ENCODE results near the gene TCEAL3. TPM values are rescaled to one million over a fixed set of nuclear protein-coding genes. Genes with fewer than 3 reads are reported as not detected.

Gene TCEAL3
- total RNA-seq (2021; fragmentation: NEBNext Ultra II Directional; extraction: Animal tissue kit (Norgen Biotek cat#: 25700)) (12.0 and 12.9 TPM in 2 replicates), polyA plus RNA-seq (2011; rRNA removed) (3.5 and 4.4 TPM in 2 replicates), polyA minus RNA-seq (2011; rRNA and poly(A)+ RNA removed) (0.46 and 1.1 TPM in 2 replicates)
- 9.6 TPM for polyA plus RNA-seq (2011; cell fraction: cytosol; rRNA removed)
- 1.9 TPM for polyA plus RNA-seq (2011; cell fraction: nucleus; rRNA removed)
- 19.2 to 29.2 TPM (median 26.0 TPM) in 4 replicates for polyA plus RNA-seq (2012, experiment 1 of 2)
- polyA plus RNA-seq (2012, experiment 2 of 2) = 9.1 TPM
- polyA plus RNA-seq (2013, experiment 1 of 2) = 17.9 TPM
- polyA plus RNA-seq (2013, experiment 2 of 2) = 17.6 TPM
- polyA minus RNA-seq (2011; cell fraction: cytosol; rRNA and poly(A)+ RNA removed) = 3.5 TPM
- polyA minus RNA-seq (2011; cell fraction: nucleus; rRNA and poly(A)+ RNA removed) = 1.4 TPM
- long read RNA-seq, experiment 1, partial matches to known transcripts = 7 of 7 reads
- long read RNA-seq, experiment 1, other reads (novel, unspliced or antisense) = 0 of 7 reads
- long read RNA-seq, experiment 2, transcript TCEAL3-201 (3 exons, 1,124 nt) = minor isoform, 5 of 41 reads
- long read RNA-seq, experiment 2, transcript TCEAL3-202 (3 exons, 1,113 nt) = major isoform, 21 of 41 reads
- long read RNA-seq, experiment 2, partial matches to known transcripts = 10 of 41 reads
- long read RNA-seq, experiment 2, other reads (novel, unspliced or antisense) = 5 of 41 reads

- Histone ChIP-seq H2BK20ac (ENCODE audit: low read length) (no peak within 1 kb of the TSS), H3K14ac (ENCODE audit: insufficient read length) (no peak within 1 kb of the TSS), H3K36me3 (ENCODE audit: control insufficient read depth in 2 of 4, insufficient read depth in 4 of 4, low read length in 3 of 4) (no peaks in the 10 kb centered on the region; a peak in 1 of 8 replicates), H2AK5ac (ENCODE audit: low read depth, low read length) (no peak within 1 kb of the TSS), H3K23ac (ENCODE audit: insufficient read length) (no peak within 1 kb of the TSS), H3K18ac (ENCODE audit: extremely low read depth, low read length) (no peak within 1 kb of the TSS), H4K5ac (ENCODE audit: insufficient read length, low read depth, low read length) (no peak within 1 kb of the TSS), H3K79me2 (ENCODE audit: control insufficient read depth in 1 of 2, insufficient read depth in 2 of 2, low read length in 2 of 2) (no peaks in the 10 kb centered on the region), H2AFZ (ENCODE audit: low read length) (no peak within 1 kb of the TSS; the same call in 1 of the 2 replicates), H3K9ac (replicated peaks in 1 of 4; ENCODE audit: extremely low read depth in 1 of 4, low read depth in 3 of 4, low read length in 3 of 4) (peak within 1 kb of the TSS in 3 of 4 experiments; percentile 37 to 66 (median 48); a peak in 5 of 7 replicates), H3K56ac (replicated peaks; ENCODE audit: insufficient read length, low read depth, low read length) (no peak within 1 kb of the TSS), H4K8ac (ENCODE audit: extremely low read depth, insufficient read depth, low read length) (no peak within 1 kb of the TSS), H4K20me1 (replicated peaks in 1 of 2; ENCODE audit: control insufficient read depth in 1 of 2, insufficient read depth in 2 of 2, low read length in 2 of 2) (no peaks in the 10 kb centered on the region), H3K4me3 (ENCODE audit: extremely low read depth in 1 of 4, insufficient read depth in 2 of 4, low read depth in 3 of 4, low read length in 4 of 4) (peak within 1 kb of the TSS; percentile 51 to 73 (median 64)), H4K91ac (replicated peaks; ENCODE audit: insufficient read length, low read length) (no peak within 1 kb of the TSS), H2BK12ac (ENCODE audit: low read depth, low read length) (no peak within 1 kb of the TSS), H3K4me1 (replicated peaks in 1 of 4; ENCODE audit: control insufficient read depth in 3 of 4, insufficient read depth in 4 of 4, low read length in 3 of 4) (peaks cover 0 to 3% (median 0%) of the 10 kb centered on the region in 4 experiments; a peak in 2 of 7 replicates), H3K79me1 (ENCODE audit: low read depth, low read length) (no peaks in the 10 kb centered on the region), H3K27me3 (replicated peaks in 1 of 4; ENCODE audit: control insufficient read depth in 3 of 4, extremely low read depth in 1 of 4, insufficient read depth in 3 of 4, low read length in 3 of 4) (no peaks in the 10 kb centered on the region), H3K4me2 (ENCODE audit: insufficient read depth in 1 of 2, low read depth in 2 of 2, low read length in 2 of 2) (peak within 1 kb of the TSS; percentile 71 to 72), H2BK15ac (ENCODE audit: low read length) (no peak within 1 kb of the TSS), H3K9me3 (ENCODE audit: insufficient read depth in 2 of 2, low read depth in 1 of 2, low read length in 1 of 2) (no peaks in the 10 kb centered on the region), H3K27ac (ENCODE audit: low read depth, low read length) (no peak within 1 kb of the TSS; the same call in 1 of the 2 replicates), H2BK5ac (ENCODE audit: low read depth, low read length) (no peak within 1 kb of the TSS), H3K4ac (replicated peaks; ENCODE audit: insufficient read length, low read depth, low read length) (no peak within 1 kb of the TSS), H2BK120ac (replicated peaks; ENCODE audit: low read depth, low read length) (no peak within 1 kb of the TSS), H3K23me2 (ENCODE audit: low read depth, low read length) (peaks cover 5% of the 10 kb centered on the region; the same call in 1 of the 2 replicates)
- 3% methylated on average over 23 of the region's 59 CpGs; no CpG with 5 or more reads in 1 of the 2 experiments for WGBS, 2 experiments (ENCODE audit: extremely low coverage in 1 of 2, insufficient coverage in 1 of 2, insufficient read length in 1 of 2, insufficient replicate concordance in 2 of 2, low coverage in 1 of 2, low lambda C conversion rate in 2 of 2, missing lambda C conversion rate in 1 of 2)
- FAIRE-seq (no peak), DNase-seq (ENCODE audit: low read depth in 1 of 2, low spot score in 2 of 2) (peak in 1 of 2 experiments; percentile 69)
- ChIA-PET POLR2A (ENCODE audit: partially characterized antibody) (interaction anchor here (1.0 to 1.7 kb wide), 3 partner anchors 10 to 78 kb away, joined by 4 to 5 read pairs (median 4); no protein-coding TSS in a partner anchor), CTCF (ENCODE audit: partially characterized antibody) (interaction anchor here (0.7 kb wide), 1 partner anchor 23 kb away, joined by 5 read pairs; no protein-coding TSS in a partner anchor)
- TF ChIP-seq FOSL1 (IDR thresholded peaks at IDR 0.05; ENCODE audit: insufficient read depth, low read depth, low read length) (no peak), PHF8 (conservative IDR thresholded peaks at IDR 0.05; ENCODE audit: low read depth, low read length) (no peak; the same call in 1 of the 2 replicates), USF2 (IDR thresholded peaks at IDR 0.05; ENCODE audit: low read length) (peak; percentile 61; the same call in 1 of the 2 replicates), BRCA1 (IDR thresholded peaks at IDR 0.05; ENCODE audit: low read depth, low read length) (no peak), CREB1 (IDR thresholded peaks at IDR 0.05) (peak; percentile 73), CBX5 (IDR thresholded peaks at IDR 0.05; ENCODE audit: low read depth, low read length) (no peak), SIRT6 (IDR thresholded peaks at IDR 0.05; ENCODE audit: low read length) (no peak)
Observed at GRCh38 chrX:103607364-103608305, at the start of gene TCEAL3. TSS of gene TCEAL3 (plus strand) at chrX:103607963. CDS start at chrX:103609065, 1,102 bp downstream.
